ENCODE measurements around the gene COMMD6.

Gene COMMD6

GRCh38 chr13:75530549-75530961 lies 7.1 kb downstream of the COMMD6 start:
- DNase-seq, result no peak
- H2BK5ac ChIP-seq (ENCODE audit: low read depth, low read length, poor library complexity, severe bottlenecking), result no peak overlapping the region
- peaks cover 14% of the 10 kb centered on the region for H3K79me1 ChIP-seq (replicated peaks; ENCODE audit: low read length, poor library complexity, severe bottlenecking)
- H2BK12ac ChIP-seq (ENCODE audit: low read length in 2 of 2), result no peak overlapping the region
- no peak overlapping the region for H3K9ac ChIP-seq (ENCODE audit: low read length)
- no peaks in the 10 kb centered on the region for H3K27me3 ChIP-seq (ENCODE audit: control insufficient read depth in 1 of 2, insufficient read depth in 1 of 2, low read length in 2 of 2)
- H3K4ac ChIP-seq (ENCODE audit: low read depth in 1 of 2, low read length in 2 of 2), result no peak overlapping the region
- no peak overlapping the region for H2BK15ac ChIP-seq (ENCODE audit: low read depth, poor library complexity, severe bottlenecking)
- H2AK5ac ChIP-seq (ENCODE audit: low read length, severe bottlenecking), result no peak overlapping the region
- H3K9me3 ChIP-seq (ENCODE audit: control insufficient read depth, low read length), result no peaks in the 10 kb centered on the region
- no peak overlapping the region for H3K23ac ChIP-seq (ENCODE audit: low read length in 2 of 2)
- no peak overlapping the region for H3K4me3 ChIP-seq (ENCODE audit: insufficient read depth in 1 of 2, low read depth in 1 of 2, low read length in 2 of 2)
- H3K27ac ChIP-seq (ENCODE audit: low read length, poor library complexity, severe bottlenecking), result no peak overlapping the region
- H2BK120ac ChIP-seq (ENCODE audit: low read depth, low read length), result no peak overlapping the region
- peaks cover 10 to 65% of the 10 kb centered on the region in 2 experiments for H3K36me3 ChIP-seq (ENCODE audit: control insufficient read depth in 1 of 2, insufficient read depth in 2 of 2, low read depth in 1 of 2, low read length in 2 of 2)
- H3K14ac ChIP-seq (ENCODE audit: low read length in 2 of 2), result no peak overlapping the region
- H4K8ac ChIP-seq (ENCODE audit: low read length), result no peak overlapping the region
- H3K4me1 ChIP-seq (ENCODE audit: control insufficient read depth, insufficient read depth, low read depth, low read length), result no peaks in the 10 kb centered on the region
- no peak overlapping the region for H3K4me2 ChIP-seq (ENCODE audit: low read length, poor library complexity, severe bottlenecking)
- no peak overlapping the region for H4K91ac ChIP-seq (ENCODE audit: low read length)
- H2AFZ ChIP-seq (ENCODE audit: low read depth, low read length), result no peak overlapping the region
- H3K18ac ChIP-seq (ENCODE audit: low read depth in 1 of 2, low read length in 2 of 2), result no peak overlapping the region

- no peak for DNase-seq
Observed at GRCh38 chr13:75521956-75522355, 15.7 kb downstream of the COMMD6 start.

DNA sequence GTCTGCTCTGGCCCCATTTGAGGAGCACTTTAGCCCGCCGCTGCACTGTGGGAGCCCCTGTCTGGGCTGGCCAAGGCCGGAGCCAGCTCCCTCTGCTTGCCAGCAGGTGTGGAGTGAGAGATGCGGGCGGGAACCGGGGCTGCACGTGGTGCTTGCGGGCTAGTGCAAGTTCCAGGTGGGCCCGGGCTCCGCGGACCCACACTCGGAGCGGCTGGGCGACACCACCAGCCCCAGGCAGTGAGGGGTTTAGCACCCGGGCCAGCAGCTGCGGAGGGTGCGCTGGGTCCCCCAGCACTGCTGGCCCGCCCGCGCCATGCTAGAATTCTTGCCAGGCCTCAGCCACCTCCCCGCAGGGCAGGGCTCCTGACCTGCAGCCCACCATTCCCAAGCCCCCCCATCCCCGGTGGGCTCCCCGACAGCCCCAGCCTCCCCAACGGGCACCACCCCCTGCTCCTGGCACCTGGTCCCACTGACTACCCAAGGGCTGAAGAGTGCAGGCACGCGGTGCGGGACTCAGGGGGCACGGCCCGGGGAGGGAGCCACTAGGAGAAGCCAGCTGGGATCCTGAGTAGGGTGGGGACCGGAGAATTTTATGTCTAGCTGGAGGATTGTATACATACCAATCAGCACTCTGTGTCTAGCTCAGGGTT lies 19.1 kb downstream of the COMMD6 start:
- no peak overlapping the region for H4K8ac ChIP-seq (ENCODE audit: low read length)
- H2BK120ac ChIP-seq (ENCODE audit: low read depth, low read length), result no peak overlapping the region
- H3K4ac ChIP-seq (ENCODE audit: low read depth in 1 of 2, low read length in 2 of 2), result no peak overlapping the region
- no peak overlapping the region for H3K9ac ChIP-seq (ENCODE audit: low read length)
- H2BK15ac ChIP-seq (ENCODE audit: low read depth, poor library complexity, severe bottlenecking), result no peak overlapping the region
- no peak overlapping the region for H2AFZ ChIP-seq (ENCODE audit: low read depth, low read length)
- H3K18ac ChIP-seq (ENCODE audit: low read depth in 1 of 2, low read length in 2 of 2), result no peak overlapping the region
- H3K14ac ChIP-seq (ENCODE audit: low read length in 2 of 2), result no peak overlapping the region
- H3K4me2 ChIP-seq (ENCODE audit: low read length, poor library complexity, severe bottlenecking), result no peak overlapping the region
- no peak overlapping the region for H3K23ac ChIP-seq (ENCODE audit: low read length in 2 of 2)
- H2BK5ac ChIP-seq (ENCODE audit: low read depth, low read length, poor library complexity, severe bottlenecking), result no peak overlapping the region
- DNase-seq, result no peak
- no peaks in the 10 kb centered on the region for H3K9me3 ChIP-seq (ENCODE audit: control insufficient read depth, low read length)
- H2BK12ac ChIP-seq (ENCODE audit: low read length in 2 of 2), result no peak overlapping the region
- no peak overlapping the region for H3K27ac ChIP-seq (ENCODE audit: low read length, poor library complexity, severe bottlenecking)
- no peak overlapping the region for H2AK5ac ChIP-seq (ENCODE audit: low read length, severe bottlenecking)
- no peaks in the 10 kb centered on the region for H3K79me1 ChIP-seq (replicated peaks; ENCODE audit: low read length, poor library complexity, severe bottlenecking)
- H3K4me1 ChIP-seq (ENCODE audit: control insufficient read depth, insufficient read depth, low read depth, low read length), result no peaks in the 10 kb centered on the region
- no peaks in the 10 kb centered on the region for H3K27me3 ChIP-seq (ENCODE audit: control insufficient read depth in 1 of 2, insufficient read depth in 1 of 2, low read length in 2 of 2)
- 98% methylated on average over 18 of the region's 30 CpGs for WGBS
- no peak overlapping the region for H3K4me3 ChIP-seq (ENCODE audit: insufficient read depth in 1 of 2, low read depth in 1 of 2, low read length in 2 of 2)
- no peaks in the 10 kb centered on the region for H3K36me3 ChIP-seq (ENCODE audit: control insufficient read depth in 1 of 2, insufficient read depth in 2 of 2, low read depth in 1 of 2, low read length in 2 of 2)
- H4K91ac ChIP-seq (ENCODE audit: low read length), result no peak overlapping the region

More at GRCh38 chr13:75521956-75522355, 15.7 kb downstream of the COMMD6 start:
- Histone ChIP-seq H2AFZ (ENCODE audit: low read depth, low read length) (peak overlapping the region; percentile 53), H3K9ac (ENCODE audit: low read length) (no peak overlapping the region), H3K4me3 (ENCODE audit: insufficient read depth in 1 of 2, low read depth in 1 of 2, low read length in 2 of 2) (no peak overlapping the region), H2BK15ac (ENCODE audit: low read depth, poor library complexity, severe bottlenecking) (no peak overlapping the region), H3K79me1 (replicated peaks; ENCODE audit: low read length, poor library complexity, severe bottlenecking) (no peaks in the 10 kb centered on the region), H3K4me1 (ENCODE audit: control insufficient read depth, insufficient read depth, low read depth, low read length) (no peaks in the 10 kb centered on the region), H4K8ac (ENCODE audit: low read length) (no peak overlapping the region), H4K91ac (ENCODE audit: low read length) (no peak overlapping the region), H3K14ac (ENCODE audit: low read length in 2 of 2) (peak overlapping the region in 1 of 2 experiments; percentile 32), H2BK12ac (ENCODE audit: low read length in 2 of 2) (no peak overlapping the region), H3K4ac (ENCODE audit: low read depth in 1 of 2, low read length in 2 of 2) (no peak overlapping the region), H2BK120ac (ENCODE audit: low read depth, low read length) (no peak overlapping the region), H3K9me3 (ENCODE audit: control insufficient read depth, low read length) (no peaks in the 10 kb centered on the region), H3K27ac (ENCODE audit: low read length, poor library complexity, severe bottlenecking) (no peak overlapping the region), H3K36me3 (ENCODE audit: control insufficient read depth in 1 of 2, insufficient read depth in 2 of 2, low read depth in 1 of 2, low read length in 2 of 2) (peaks cover 3 to 10% of the 10 kb centered on the region in 2 experiments), H3K23ac (ENCODE audit: low read length in 2 of 2) (no peak overlapping the region), H2BK5ac (ENCODE audit: low read depth, low read length, poor library complexity, severe bottlenecking) (no peak overlapping the region), H3K27me3 (ENCODE audit: control insufficient read depth in 1 of 2, insufficient read depth in 1 of 2, low read length in 2 of 2) (no peaks in the 10 kb centered on the region), H3K18ac (ENCODE audit: low read depth in 1 of 2, low read length in 2 of 2) (no peak overlapping the region), H3K4me2 (ENCODE audit: low read length, poor library complexity, severe bottlenecking) (no peak overlapping the region), H2AK5ac (ENCODE audit: low read length, severe bottlenecking) (no peak overlapping the region)
- 86% methylated on average over 3 of the region's 3 CpGs for WGBS

- Histone ChIP-seq H2AK5ac (ENCODE audit: low read length, severe bottlenecking) (no peak overlapping the region), H3K4me3 (ENCODE audit: insufficient read depth in 1 of 2, low read depth in 1 of 2, low read length in 2 of 2) (no peak overlapping the region), H4K8ac (ENCODE audit: low read length) (no peak overlapping the region), H2BK120ac (ENCODE audit: low read depth, low read length) (no peak overlapping the region), H3K9me3 (ENCODE audit: control insufficient read depth, low read length) (no peaks in the 10 kb centered on the region), H3K27ac (ENCODE audit: low read length, poor library complexity, severe bottlenecking) (no peak overlapping the region), H3K36me3 (ENCODE audit: control insufficient read depth in 1 of 2, insufficient read depth in 2 of 2, low read depth in 1 of 2, low read length in 2 of 2) (no peaks in the 10 kb centered on the region), H2AFZ (ENCODE audit: low read depth, low read length) (no peak overlapping the region), H3K4me2 (ENCODE audit: low read length, poor library complexity, severe bottlenecking) (no peak overlapping the region), H3K23ac (ENCODE audit: low read length in 2 of 2) (no peak overlapping the region), H2BK5ac (ENCODE audit: low read depth, low read length, poor library complexity, severe bottlenecking) (no peak overlapping the region), H4K91ac (ENCODE audit: low read length) (no peak overlapping the region), H3K14ac (ENCODE audit: low read length in 2 of 2) (no peak overlapping the region), H3K27me3 (ENCODE audit: control insufficient read depth in 1 of 2, insufficient read depth in 1 of 2, low read length in 2 of 2) (no peaks in the 10 kb centered on the region), H3K79me1 (replicated peaks; ENCODE audit: low read length, poor library complexity, severe bottlenecking) (no peaks in the 10 kb centered on the region), H3K9ac (ENCODE audit: low read length) (no peak overlapping the region), H2BK15ac (ENCODE audit: low read depth, poor library complexity, severe bottlenecking) (no peak overlapping the region), H3K4me1 (ENCODE audit: control insufficient read depth, insufficient read depth, low read depth, low read length) (no peaks in the 10 kb centered on the region), H3K4ac (ENCODE audit: low read depth in 1 of 2, low read length in 2 of 2) (no peak overlapping the region), H2BK12ac (ENCODE audit: low read length in 2 of 2) (no peak overlapping the region), H3K18ac (ENCODE audit: low read depth in 1 of 2, low read length in 2 of 2) (no peak overlapping the region)
- DNase-seq, result peak; percentile 53
- WGBS, result 67% methylated on average over 2 of the region's 3 CpGs
Observed at GRCh38 chr13:75514080-75514995, 23.3 kb downstream of the COMMD6 start.
